Ascending aorta (tissue), 2 donors: ENCODE results near the gene TMA7. TPM values are rescaled to one million over a fixed set of nuclear protein-coding genes. Genes with fewer than 3 reads are reported as not detected.
A peak's percentile ranks its signal among the peaks of the same experiment; 100 is the strongest.

Experiments
- DNase-seq, 2 donors: peaks; one replicate each; pipeline ENCODE4 v3.0.0-alpha.2; 2019; ENCODE audit warnings: low spot score in 2 of 2
- H3K27ac ChIP-seq, 2 donors: fragments of 200-600 bp; sonication (generic); one replicate each; pipeline ENCODE4 v1.5.1; 2016 to 2017; ENCODE audit warnings: mild to moderate bottlenecking in 1 of 2
- H3K27me3 ChIP-seq: fragments of 200-600 bp; sonication (generic); one replicate; pipeline ENCODE4 v1.5.1; 2017
- H3K36me3 ChIP-seq, 2 donors: fragments of 200-600 bp; sonication (generic); one replicate each; pipeline ENCODE4 v1.5.1; 2016
- H3K4me1 ChIP-seq, 2 donors: fragments of 200-600 bp; sonication (generic); one replicate each; pipeline ENCODE4 v1.5.1; 2016 to 2017; ENCODE audit warnings: mild to moderate bottlenecking in 1 of 2
- H3K4me3 ChIP-seq, 2 donors: fragments of 200-600 bp; sonication (generic); one replicate each; pipeline ENCODE4 v1.5.1; 2016 to 2017; ENCODE audit warnings: mild to moderate bottlenecking in 1 of 2
- H3K9me3 ChIP-seq, 2 donors: fragments of 200-600 bp; sonication (generic); one replicate each; pipeline ENCODE4 v1.5.1; 2016
- intact Hi-C: fragments of 100-400 bp; cut with DNase I; formaldehyde crosslinking; loops from one replicate; pipeline ENCODE4 v1.15.1; 2023
- total RNA-seq: library from RNA; depleted of rRNA; stranded (reverse); fragments of >200 nt; gene quantifications from one replicate; pipeline ENCODE4 v1.1.0, GENCODE V29; 2016
- TF ChIP-seq, protein P1 (sequence below), 3 experiments: fragments of 200-600 bp in 2 of 3; fragments of 450-650 bp in 1 of 3; sonication (generic) in 2 of 3; IDR thresholded peaks; one replicate each; pipeline ENCODE4 v1.5.1; 2016 to 2019; ENCODE audit warnings: antibody characterized with exemption in 3 of 3, mild to moderate bottlenecking in 1 of 3, moderate library complexity in 1 of 3

The TMA7 gene
- total RNA-seq, 1 donor from 2014 or later: 142 TPM

DNA sequence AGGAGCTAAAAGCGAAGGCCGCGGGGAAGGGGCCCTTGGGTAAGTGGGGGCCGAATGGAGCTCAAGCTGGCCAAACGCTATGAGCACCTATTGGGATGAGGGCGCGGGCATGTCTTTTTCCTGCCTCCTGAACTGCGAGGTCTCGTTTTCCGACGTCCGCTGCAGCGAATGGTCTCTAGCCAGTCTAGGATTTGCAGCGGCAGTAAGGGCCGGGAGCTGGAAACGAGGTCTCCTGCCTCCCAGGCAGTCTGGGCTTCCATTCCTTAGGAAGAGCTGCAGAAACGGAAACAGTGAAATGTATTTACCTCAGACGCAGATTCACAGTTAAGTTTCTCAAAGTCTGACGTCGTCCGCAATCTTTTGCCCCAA is 517 bp downstream of the TMA7 start:
- intact Hi-C loops: no loop called here
- H3K4me1 ChIP-seq: peaks cover 6 to 19% of the 10 kb centered on the region in 2 donors
- DNase-seq: no peak
- TF ChIP-seq, protein P1, sequence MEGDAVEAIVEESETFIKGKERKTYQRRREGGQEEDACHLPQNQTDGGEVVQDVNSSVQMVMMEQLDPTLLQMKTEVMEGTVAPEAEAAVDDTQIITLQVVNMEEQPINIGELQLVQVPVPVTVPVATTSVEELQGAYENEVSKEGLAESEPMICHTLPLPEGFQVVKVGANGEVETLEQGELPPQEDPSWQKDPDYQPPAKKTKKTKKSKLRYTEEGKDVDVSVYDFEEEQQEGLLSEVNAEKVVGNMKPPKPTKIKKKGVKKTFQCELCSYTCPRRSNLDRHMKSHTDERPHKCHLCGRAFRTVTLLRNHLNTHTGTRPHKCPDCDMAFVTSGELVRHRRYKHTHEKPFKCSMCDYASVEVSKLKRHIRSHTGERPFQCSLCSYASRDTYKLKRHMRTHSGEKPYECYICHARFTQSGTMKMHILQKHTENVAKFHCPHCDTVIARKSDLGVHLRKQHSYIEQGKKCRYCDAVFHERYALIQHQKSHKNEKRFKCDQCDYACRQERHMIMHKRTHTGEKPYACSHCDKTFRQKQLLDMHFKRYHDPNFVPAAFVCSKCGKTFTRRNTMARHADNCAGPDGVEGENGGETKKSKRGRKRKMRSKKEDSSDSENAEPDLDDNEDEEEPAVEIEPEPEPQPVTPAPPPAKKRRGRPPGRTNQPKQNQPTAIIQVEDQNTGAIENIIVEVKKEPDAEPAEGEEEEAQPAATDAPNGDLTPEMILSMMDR (IDR thresholded peaks at IDR 0.05): no peak
- peak overlapping the region; percentile 81 to 89 for H3K4me3 ChIP-seq
- H3K27me3 ChIP-seq: no peaks in the 10 kb centered on the region
- peaks cover 20 to 27% of the 10 kb centered on the region in 2 donors for H3K36me3 ChIP-seq
- H3K9me3 ChIP-seq: no peaks in the 10 kb centered on the region
- peak overlapping the region; percentile 95 for H3K27ac ChIP-seq

DNA sequence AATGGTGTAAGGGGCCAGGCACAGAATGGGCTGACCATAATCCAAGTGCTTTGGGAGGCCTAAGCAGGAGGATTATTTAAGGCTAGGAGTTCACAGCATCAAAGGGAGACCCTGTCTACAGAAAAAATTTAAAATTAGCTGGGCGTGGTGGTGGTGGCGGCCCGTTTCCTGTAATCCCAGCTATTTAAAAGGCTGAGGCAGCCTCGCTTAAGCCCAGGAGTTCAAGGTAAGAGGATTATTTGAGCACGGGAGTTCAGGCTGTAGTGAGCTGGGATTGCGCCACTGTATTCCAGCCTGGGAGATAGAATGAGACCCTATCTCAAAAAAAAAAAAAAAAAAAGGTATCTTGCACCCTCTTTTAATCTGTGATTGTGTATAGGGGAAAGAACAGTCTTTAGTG is 1.9 kb downstream of the TMA7 start:
- intact Hi-C loops: no loop called here
- TF ChIP-seq, protein P1 (IDR thresholded peaks at IDR 0.05): no peak
- Histone ChIP-seq H3K27ac (no peak overlapping the region), H3K27me3 (no peaks in the 10 kb centered on the region), H3K36me3 (peaks cover 20 to 27% of the 10 kb centered on the region in 2 donors), H3K4me3 (peak overlapping the region in 1 of 2 donors; percentile 89), H3K4me1 (peaks cover 6 to 24% of the 10 kb centered on the region in 2 donors), H3K9me3 (no peaks in the 10 kb centered on the region)
- DNase-seq: no peak

DNA sequence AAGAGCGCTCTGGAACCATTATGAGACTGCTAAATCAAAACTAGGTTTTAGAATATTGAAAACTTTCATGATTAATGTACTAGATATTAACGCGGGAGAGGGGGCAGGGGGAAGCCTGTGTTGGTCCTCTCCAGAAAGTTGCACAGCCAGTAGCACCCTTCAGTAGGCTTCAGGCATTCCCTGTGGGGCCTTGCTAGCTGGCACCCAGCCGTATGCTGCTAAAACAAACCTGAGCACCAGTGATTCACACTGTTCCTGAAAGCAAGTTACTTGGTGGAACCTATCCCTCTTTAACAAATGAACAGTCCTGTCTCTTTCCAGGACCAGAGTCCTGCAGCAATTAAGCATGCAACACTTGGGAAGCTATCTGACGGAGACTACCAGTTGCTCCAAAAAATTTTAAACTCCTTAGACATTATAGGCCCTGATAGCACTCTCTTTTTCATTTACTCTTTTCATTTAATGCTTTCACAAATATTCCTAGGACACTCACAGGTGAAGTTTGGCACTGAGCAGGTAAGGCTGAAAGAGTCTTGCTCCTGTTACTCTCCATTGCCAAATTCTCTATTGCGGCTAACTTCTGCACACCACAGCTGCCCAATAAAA is 5.3 kb downstream of the TMA7 start:
- intact Hi-C loops: no loop called here
- H3K4me1 ChIP-seq: peaks cover 9 to 25% of the 10 kb centered on the region in 2 donors
- peak in 1 of 2 donors; percentile 54 for DNase-seq
- peak overlapping the region in 1 of 2 donors; percentile 94 for H3K4me3 ChIP-seq
- H3K9me3 ChIP-seq: no peaks in the 10 kb centered on the region
- peak overlapping the region in 1 of 2 donors; percentile 89 for H3K27ac ChIP-seq
- no peaks in the 10 kb centered on the region for H3K27me3 ChIP-seq
- H3K36me3 ChIP-seq: peaks cover 20 to 27% of the 10 kb centered on the region in 2 donors
- TF ChIP-seq, protein P1 (IDR thresholded peaks at IDR 0.05): no peak

DNA sequence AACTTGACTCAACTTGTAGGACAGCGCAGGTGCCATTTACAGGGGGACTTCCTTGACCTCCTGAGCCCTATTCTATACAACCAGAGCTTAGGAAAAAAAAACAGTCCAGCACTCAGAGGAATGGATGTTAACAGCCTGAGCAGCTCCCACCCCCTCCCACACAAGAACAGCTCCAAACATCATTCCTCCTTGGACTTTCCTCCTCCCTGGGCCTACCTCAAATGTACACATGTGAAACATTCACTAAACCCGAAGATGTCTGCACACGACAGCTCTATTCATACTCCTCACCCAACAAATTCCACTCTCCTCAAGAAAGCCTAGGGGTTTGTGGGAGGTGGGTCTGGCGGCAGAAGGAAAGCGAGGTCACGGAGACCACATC is 6.0 kb downstream of the TMA7 start:
- Histone ChIP-seq H3K4me1 (peaks cover 9 to 23% of the 10 kb centered on the region in 2 donors), H3K9me3 (no peaks in the 10 kb centered on the region), H3K27ac (peak overlapping the region; percentile 89 to 91), H3K27me3 (no peaks in the 10 kb centered on the region), H3K36me3 (peaks cover 21 to 31% of the 10 kb centered on the region in 2 donors), H3K4me3 (peak overlapping the region; percentile 74 to 94)
- TF ChIP-seq, protein P1 (IDR thresholded peaks at IDR 0.05): no peak
- intact Hi-C loops: loop anchor here (1.0 to 2.0 kb wide), 2 partner anchors 19 to 27 kb away; no protein-coding TSS in a partner anchor
- no peak for DNase-seq

DNA sequence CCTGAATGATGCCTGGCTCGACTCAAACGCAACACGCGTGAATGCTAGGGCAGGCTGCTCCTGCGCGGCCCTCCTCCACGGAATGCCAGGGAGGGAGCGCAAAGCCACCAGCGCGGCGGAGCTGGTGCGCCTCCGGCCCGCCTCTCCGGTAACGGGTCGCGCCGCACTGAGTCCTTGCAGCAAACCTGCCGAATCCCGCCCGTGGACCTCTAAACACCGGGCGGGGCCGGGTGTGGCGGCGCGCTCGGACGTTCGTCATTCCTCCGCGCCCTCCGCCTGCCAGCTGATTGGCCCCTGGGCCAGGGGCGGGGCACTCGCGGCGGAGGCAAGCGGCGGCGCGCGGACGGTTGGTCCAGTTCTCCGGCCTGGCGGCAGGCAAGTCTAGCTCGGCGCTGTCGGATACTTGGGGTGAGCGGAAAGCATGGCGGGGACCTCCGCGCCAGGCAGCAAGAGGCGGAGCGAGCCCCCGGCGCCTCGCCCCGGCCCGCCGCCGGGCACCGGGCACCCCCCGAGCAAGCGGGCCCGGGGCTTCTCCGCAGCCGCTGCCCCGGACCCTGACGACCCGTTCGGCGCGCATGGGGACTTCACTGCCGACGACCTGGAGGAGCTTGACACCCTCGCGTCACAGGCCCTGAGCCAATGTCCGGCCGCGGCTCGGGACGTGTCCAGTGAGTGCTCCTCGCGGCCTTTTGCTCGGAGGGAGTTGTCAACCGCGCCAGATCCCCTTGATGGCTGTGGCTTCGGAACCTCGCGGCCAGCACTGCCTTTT is 6.6 kb downstream of the TMA7 start, which contains the start of gene ATRIP:
ATRIP (plus strand) TSS at position 313 of the 769 bp plus-strand sequence; CDS start at position 422, 109 bp downstream.
- H3K36me3 ChIP-seq: peaks cover 25 to 35% of the 10 kb centered on the region in 2 donors
- H3K27ac ChIP-seq: peak within 1 kb of the TSS; percentile 89 to 91
- intact Hi-C loops: loop anchor here (1.0 to 2.0 kb wide), 2 partner anchors 18 to 27 kb away; no protein-coding TSS in a partner anchor
- H3K9me3 ChIP-seq: no peaks in the 10 kb centered on the region
- TF ChIP-seq, protein P1 (IDR thresholded peaks at IDR 0.05): no peak
- DNase-seq: peak in 1 of 2 donors; percentile 95
- peaks cover 4 to 17% of the 10 kb centered on the region in 2 donors for H3K4me1 ChIP-seq
- H3K4me3 ChIP-seq: peak within 1 kb of the TSS; percentile 74 to 94
- H3K27me3 ChIP-seq: no peaks in the 10 kb centered on the region
